IPS-18c (cell line): ENCODE measurements around the gene TNS3.

Experiments
- H3K4me3 ChIP-seq: 2 replicates; pipeline ENCODE4 v1.7.0; 2013; ENCODE audit warnings: low read depth, mild to moderate bottlenecking, low read length, moderate library complexity; ENCODE audit not compliant: insufficient read depth
- H3K9me3 ChIP-seq: one replicate; pipeline ENCODE4 v1.6.1; 2013; ENCODE audit warnings: mild to moderate bottlenecking, low read length, moderate library complexity; ENCODE audit not compliant: control insufficient read depth, insufficient read depth

The TNS3 gene

DNA sequence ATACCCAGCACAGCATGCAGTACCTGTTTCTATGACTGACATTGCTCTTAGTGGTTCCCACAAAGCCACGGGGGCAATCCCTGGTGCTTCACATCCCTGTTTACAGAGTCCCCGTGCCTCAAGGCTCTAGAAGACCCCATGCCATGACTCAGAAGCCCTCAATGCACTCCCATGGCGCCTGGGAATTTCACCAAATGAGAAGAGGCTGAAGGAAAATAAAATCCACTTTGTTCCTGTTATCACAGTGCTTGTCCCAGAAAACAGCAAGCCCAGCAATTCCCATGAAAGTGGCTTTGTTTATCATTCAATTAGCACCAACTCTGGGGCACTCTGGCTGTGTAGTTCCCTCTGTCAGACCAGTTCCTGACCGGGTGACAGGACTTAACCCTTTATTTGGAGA lies 268.3 kb downstream of the TNS3 start:
- Histone ChIP-seq H3K4me3 (no peak overlapping the region), H3K9me3 (no peaks in the 10 kb centered on the region)

DNA sequence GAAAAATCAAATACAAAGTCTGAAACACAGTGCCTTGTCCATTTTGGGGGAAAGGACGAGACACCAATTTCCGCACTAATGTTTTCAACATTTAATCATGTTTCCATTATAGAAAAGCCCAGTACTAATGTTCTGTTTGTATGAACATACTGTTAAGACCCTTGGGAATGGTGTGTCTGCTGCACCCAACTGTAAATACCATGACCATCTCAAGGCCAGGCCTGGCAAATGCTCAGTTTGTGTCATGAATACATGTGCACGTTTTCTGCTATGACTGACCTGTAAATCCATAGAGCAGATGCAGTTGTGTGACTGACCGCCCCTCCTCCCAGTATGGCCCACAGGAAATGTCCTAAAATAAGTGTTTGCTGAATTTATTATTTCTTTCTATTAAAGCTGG lies 270.0 kb downstream of the TNS3 start:
- Histone ChIP-seq H3K9me3 (no peaks in the 10 kb centered on the region), H3K4me3 (no peak overlapping the region)

DNA sequence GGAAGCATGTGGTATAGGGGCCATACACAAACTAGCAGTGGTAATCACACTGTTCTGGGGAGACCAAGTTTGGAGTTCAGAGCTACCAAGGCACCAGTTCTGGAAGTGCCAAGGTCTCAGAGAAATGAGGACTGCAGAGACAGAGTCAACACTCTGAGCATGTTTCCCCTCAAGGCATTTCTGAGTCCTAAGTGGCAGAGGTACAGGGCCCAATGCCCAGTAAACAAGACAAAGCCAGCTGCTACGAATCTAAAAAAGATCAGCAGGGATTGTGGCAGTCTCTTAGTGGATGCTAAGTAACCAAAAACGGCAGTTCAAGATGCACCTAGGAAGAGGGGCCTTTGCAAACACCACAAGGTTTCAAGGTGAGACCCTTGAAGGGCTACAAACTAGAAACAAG lies 271.9 kb downstream of the TNS3 start:
- H3K4me3 ChIP-seq: no peak overlapping the region
- no peaks in the 10 kb centered on the region for H3K9me3 ChIP-seq

GRCh38 chr7:47308808-47309207 lies 273.1 kb downstream of the TNS3 start:
- no peaks in the 10 kb centered on the region for H3K9me3 ChIP-seq
- H3K4me3 ChIP-seq: no peak overlapping the region

- H3K4me3 ChIP-seq: no peak overlapping the region
Measured at GRCh38 chr7:47307311-47307710, 274.6 kb downstream of the TNS3 start.

GRCh38 chr7:47304727-47305719 lies 276.9 kb downstream of the TNS3 start:
- H3K9me3 ChIP-seq: peaks cover 2% of the 10 kb centered on the region
- H3K4me3 ChIP-seq: no peak overlapping the region

More at GRCh38 chr7:47307311-47307710, 274.6 kb downstream of the TNS3 start:
- H3K9me3 ChIP-seq: peaks cover 2% of the 10 kb centered on the region

- Histone ChIP-seq H3K9me3 (peaks cover 2% of the 10 kb centered on the region), H3K4me3 (no peak overlapping the region)
Measured at GRCh38 chr7:47303695-47304453, 278.0 kb downstream of the TNS3 start.

GRCh38 chr7:47303014-47303694 lies 278.8 kb downstream of the TNS3 start:
- no peak overlapping the region for H3K4me3 ChIP-seq
- peaks cover 2% of the 10 kb centered on the region for H3K9me3 ChIP-seq

GRCh38 chr7:47302560-47302959 lies 279.4 kb downstream of the TNS3 start:
- Histone ChIP-seq H3K4me3 (no peak overlapping the region), H3K9me3 (peaks cover 2% of the 10 kb centered on the region)

GRCh38 chr7:47301657-47302295 lies 280.1 kb downstream of the TNS3 start:
- no peak overlapping the region for H3K4me3 ChIP-seq
- peaks cover 2% of the 10 kb centered on the region for H3K9me3 ChIP-seq

- H3K4me3 ChIP-seq: no peak overlapping the region
- peaks cover 2% of the 10 kb centered on the region for H3K9me3 ChIP-seq
Measured at GRCh38 chr7:47301105-47301477, 280.8 kb downstream of the TNS3 start.

DNA sequence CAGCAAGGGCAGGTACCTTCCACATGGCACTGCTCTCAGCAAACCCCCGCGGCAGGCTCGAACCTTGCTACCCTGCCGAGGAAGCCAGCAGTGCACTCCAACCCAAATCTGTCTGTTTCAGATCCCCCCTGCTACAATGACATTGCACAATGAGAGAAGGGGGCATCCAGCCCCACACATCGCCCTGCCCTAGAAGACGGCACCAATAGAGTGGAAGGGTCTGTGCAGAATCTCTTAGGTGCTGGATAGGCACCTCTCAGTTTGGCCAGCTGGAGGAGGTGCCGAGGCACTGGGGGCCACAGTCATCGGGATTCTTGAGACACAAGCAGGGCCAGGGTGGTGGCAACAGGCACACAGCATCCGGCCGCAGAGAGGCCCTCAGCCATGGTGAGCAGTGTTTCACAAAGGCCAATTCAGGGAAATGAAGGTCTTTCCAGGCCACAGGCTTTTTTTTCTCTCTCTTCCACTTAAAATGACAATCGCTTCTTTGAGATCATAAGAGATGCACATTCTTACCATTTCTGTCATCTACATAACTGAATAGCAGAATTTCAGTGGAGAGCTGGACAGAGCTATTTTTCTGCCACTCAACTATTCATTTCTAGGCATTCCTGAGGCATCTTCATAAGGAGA lies 281.3 kb downstream of the TNS3 start:
- Histone ChIP-seq H3K9me3 (peaks cover 2% of the 10 kb centered on the region), H3K4me3 (no peak overlapping the region)

DNA sequence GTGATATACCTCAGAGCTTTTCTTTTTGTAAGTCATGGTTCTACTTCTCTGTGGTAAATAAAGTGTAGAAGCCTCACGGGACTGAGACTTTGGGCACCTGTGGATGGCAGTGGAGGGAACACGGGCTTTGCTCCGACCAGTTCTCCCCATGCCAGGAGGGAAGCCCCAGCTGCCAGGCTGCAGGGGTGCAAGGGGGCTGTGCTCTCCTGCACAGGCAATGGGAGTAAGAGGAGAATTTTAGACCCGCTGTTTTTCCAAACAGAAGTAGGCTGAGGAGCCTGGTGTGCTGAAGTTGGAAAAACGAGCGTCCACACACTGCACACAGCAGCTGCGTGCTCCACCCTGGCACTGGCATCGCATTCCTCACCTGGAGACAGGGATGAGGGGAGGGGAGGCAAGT lies 282.4 kb downstream of the TNS3 start:
- H3K9me3 ChIP-seq: peaks cover 2% of the 10 kb centered on the region
- no peak overlapping the region for H3K4me3 ChIP-seq

GRCh38 chr7:47298636-47299035 lies 283.3 kb downstream of the TNS3 start:
- Histone ChIP-seq H3K4me3 (no peak overlapping the region), H3K9me3 (peaks cover 2% of the 10 kb centered on the region)

DNA sequence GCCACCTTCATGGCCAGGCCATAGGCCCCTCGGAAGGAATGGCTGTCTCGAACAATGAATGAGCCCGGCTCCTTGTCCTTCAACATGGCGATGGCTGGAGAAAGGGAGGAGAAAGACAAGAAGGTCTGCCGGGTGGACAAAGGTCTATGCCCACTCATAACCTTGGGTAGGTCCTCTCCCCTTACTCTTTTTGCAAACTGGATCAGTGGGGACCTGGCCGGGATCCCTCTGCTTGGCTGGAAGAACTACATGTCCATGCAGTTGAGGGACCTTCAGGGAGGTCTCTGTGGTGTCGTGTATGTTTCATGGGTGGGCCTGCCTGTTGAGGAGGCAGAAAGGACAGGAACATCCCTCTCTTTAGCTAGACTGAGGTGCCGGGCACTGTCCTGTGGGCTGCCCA lies 284.8 kb downstream of the TNS3 start:
- Histone ChIP-seq H3K4me3 (no peak overlapping the region), H3K9me3 (no peaks in the 10 kb centered on the region)

DNA sequence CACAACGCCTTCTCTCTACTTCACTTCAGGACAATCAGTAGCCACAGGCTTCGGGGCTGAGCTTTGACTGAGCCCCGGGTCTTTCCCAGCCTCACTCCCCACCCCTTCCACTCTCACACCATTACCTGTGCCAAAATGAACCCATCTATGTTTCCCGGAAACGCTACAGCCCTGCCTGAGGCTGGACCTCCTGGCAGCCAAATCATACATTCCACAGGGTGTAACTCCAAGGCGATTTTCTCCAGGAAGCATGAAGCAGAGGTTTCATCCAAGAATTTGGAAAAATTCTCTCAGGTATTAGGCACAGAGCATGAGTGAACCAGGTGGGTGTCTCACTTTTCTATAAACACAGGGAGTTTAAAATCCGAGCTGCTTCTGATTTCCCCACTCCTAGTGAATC lies 286.3 kb downstream of the TNS3 start:
- Histone ChIP-seq H3K4me3 (no peak overlapping the region), H3K9me3 (no peaks in the 10 kb centered on the region)
